Spleen (tissue), 7 donors: ENCODE measurements around the gene ERC1.

Experiments
- POLR2AphosphoS5 ChIP-seq, 3 donors: sonication (generic); formaldehyde crosslinking; IDR thresholded peaks; one replicate each; pipeline ENCODE4 v1.5.1; 2017; ENCODE audit warnings: antibody characterized with exemption in 3 of 3
- TF ChIP-seq, protein P1 (sequence below), 11 experiments: fragments of 200-600 bp in 7 of 11; fragments of 450-650 bp in 4 of 11; sonication (generic) in 4 of 11; IDR thresholded peaks in 8 of 11; conservative IDR thresholded peaks in 3 of 11; 1 replicate in 7 of 11; 2 replicates in 4 of 11; pipeline versions ENCODE4 v1.4.0 to v1.8.0; 2016 to 2021; ENCODE audit warnings: antibody characterized with exemption in 11 of 11, inconsistent platforms in 4 of 11, mild to moderate bottlenecking in 1 of 11
- donor health status: DM: no; HTN: no; CAD: no; lungs with moderate emphysema.
- donor health status: DM: no; HTN: no; CAD: no.
- donor health status: DM: no; HTN: no; CAD: no.

DNA sequence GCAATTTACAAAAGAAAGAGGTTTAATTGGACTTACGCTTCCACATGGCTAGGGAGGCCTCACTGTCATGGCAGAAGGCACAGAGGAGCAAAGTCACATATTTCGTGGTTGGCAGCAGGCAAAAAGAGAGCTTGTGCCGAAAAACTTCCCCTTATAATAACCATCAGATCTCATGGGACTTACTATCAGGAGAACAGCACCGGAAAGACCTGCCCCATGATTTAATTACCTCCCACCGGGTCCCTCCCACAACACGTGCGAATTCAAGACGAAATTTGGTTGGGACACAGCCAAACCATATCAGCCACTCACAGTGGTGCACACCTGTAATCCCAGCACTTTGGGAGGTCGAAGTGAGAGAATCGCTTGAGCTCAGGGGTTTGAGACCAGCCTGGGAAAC, 534.8 kb downstream of the ERC1 start:
- TF ChIP-seq, protein P1, sequence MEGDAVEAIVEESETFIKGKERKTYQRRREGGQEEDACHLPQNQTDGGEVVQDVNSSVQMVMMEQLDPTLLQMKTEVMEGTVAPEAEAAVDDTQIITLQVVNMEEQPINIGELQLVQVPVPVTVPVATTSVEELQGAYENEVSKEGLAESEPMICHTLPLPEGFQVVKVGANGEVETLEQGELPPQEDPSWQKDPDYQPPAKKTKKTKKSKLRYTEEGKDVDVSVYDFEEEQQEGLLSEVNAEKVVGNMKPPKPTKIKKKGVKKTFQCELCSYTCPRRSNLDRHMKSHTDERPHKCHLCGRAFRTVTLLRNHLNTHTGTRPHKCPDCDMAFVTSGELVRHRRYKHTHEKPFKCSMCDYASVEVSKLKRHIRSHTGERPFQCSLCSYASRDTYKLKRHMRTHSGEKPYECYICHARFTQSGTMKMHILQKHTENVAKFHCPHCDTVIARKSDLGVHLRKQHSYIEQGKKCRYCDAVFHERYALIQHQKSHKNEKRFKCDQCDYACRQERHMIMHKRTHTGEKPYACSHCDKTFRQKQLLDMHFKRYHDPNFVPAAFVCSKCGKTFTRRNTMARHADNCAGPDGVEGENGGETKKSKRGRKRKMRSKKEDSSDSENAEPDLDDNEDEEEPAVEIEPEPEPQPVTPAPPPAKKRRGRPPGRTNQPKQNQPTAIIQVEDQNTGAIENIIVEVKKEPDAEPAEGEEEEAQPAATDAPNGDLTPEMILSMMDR (IDR thresholded peaks at IDR 0.05 in 8 of 11, conservative IDR thresholded peaks at IDR 0.05 in 3 of 11) = no peak
- TF ChIP-seq POLR2AphosphoS5 (IDR thresholded peaks at IDR 0.05) = no peak
